ENCODE data around the gene TSPOAP1. TPM values are rescaled to one million over a fixed set of nuclear protein-coding genes. Genes with fewer than 3 reads are reported as not detected.

TSPOAP1 gene
- total and polyA plus RNA-seq, 2 of the 13 experiments (the other 11 are each of a cell fraction or from before 2014, with no cell fraction given): not detected

DNA sequence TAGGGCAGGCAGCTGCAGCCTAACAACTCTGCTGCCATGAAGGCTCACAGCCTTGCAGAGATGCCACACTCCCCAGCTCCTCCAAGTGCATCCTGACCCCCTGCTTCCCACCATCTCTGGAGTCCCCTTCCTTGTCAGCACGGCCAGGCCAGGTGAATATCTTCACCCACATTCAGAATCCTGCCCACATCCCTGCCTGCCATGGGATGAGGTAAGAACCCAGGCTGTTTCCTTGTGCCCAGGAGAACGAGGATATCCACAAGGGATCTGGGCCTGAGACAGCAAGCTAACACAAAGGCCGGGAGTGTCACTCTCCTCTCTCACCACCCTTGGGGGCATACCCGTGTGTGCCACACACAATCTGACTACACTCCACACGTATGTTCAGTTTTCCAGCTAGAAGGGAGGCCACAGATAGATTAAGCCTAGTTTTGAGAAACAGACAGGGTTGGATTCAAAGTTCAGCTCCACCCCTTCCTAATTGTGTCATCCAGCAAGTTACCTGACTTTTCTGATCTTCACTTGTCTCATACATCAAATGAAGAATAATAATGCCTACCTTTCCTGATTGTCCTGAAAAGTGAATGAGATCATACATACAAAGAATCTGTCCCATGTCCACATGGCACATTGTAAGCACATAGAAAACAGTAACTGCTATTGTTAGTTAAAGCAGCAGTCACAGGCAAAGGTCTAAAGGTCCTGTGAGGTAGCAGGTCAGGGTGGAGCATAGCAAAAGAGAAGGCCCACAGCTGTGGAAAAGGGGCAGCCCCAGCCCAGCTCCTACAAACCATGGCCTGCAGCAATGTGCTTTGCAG lies 40.8 kb upstream of the TSPOAP1 start (continued):
- TF ChIP-seq, protein P1, sequence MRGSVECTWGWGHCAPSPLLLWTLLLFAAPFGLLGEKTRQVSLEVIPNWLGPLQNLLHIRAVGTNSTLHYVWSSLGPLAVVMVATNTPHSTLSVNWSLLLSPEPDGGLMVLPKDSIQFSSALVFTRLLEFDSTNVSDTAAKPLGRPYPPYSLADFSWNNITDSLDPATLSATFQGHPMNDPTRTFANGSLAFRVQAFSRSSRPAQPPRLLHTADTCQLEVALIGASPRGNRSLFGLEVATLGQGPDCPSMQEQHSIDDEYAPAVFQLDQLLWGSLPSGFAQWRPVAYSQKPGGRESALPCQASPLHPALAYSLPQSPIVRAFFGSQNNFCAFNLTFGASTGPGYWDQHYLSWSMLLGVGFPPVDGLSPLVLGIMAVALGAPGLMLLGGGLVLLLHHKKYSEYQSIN (CRISPR knock-in tag; IDR thresholded peaks at IDR 0.05; ENCODE audit: borderline replicate concordance): no peak
- TF ChIP-seq ZNF230 (CRISPR knock-in tag; IDR thresholded peaks at IDR 0.05): peak; percentile 66; the same call in 1 of the 2 replicates
- no peak for TF ChIP-seq ARNT (IDR thresholded peaks at IDR 0.05)
- no peak; the same call in 1 of the 2 replicates for TF ChIP-seq IRF2 (CRISPR knock-in tag; IDR thresholded peaks at IDR 0.05)
- no peak for TF ChIP-seq ZNF33A (CRISPR knock-in tag; IDR thresholded peaks at IDR 0.05; ENCODE audit: borderline replicate concordance)
- TF ChIP-seq YEATS4 (CRISPR knock-in tag; IDR thresholded peaks at IDR 0.05; ENCODE audit: borderline replicate concordance): no peak
- TF ChIP-seq ZNF274 (CRISPR knock-in tag; IDR thresholded peaks at IDR 0.05): 0 out of 2 replicates have a peak, but pooled peaks have one; percentile 35
- no peak for TF ChIP-seq SNAI1 (CRISPR knock-in tag; IDR thresholded peaks at IDR 0.05; ENCODE audit: borderline replicate concordance)
- TF ChIP-seq, protein P2, sequence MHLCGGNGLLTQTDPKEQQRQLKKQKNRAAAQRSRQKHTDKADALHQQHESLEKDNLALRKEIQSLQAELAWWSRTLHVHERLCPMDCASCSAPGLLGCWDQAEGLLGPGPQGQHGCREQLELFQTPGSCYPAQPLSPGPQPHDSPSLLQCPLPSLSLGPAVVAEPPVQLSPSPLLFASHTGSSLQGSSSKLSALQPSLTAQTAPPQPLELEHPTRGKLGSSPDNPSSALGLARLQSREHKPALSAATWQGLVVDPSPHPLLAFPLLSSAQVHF (CRISPR knock-in tag; IDR thresholded peaks at IDR 0.05): no peak
- no peak for TF ChIP-seq CBX5 (CRISPR knock-in tag; IDR thresholded peaks at IDR 0.05; ENCODE audit: borderline replicate concordance)
- TF ChIP-seq, protein P3, sequence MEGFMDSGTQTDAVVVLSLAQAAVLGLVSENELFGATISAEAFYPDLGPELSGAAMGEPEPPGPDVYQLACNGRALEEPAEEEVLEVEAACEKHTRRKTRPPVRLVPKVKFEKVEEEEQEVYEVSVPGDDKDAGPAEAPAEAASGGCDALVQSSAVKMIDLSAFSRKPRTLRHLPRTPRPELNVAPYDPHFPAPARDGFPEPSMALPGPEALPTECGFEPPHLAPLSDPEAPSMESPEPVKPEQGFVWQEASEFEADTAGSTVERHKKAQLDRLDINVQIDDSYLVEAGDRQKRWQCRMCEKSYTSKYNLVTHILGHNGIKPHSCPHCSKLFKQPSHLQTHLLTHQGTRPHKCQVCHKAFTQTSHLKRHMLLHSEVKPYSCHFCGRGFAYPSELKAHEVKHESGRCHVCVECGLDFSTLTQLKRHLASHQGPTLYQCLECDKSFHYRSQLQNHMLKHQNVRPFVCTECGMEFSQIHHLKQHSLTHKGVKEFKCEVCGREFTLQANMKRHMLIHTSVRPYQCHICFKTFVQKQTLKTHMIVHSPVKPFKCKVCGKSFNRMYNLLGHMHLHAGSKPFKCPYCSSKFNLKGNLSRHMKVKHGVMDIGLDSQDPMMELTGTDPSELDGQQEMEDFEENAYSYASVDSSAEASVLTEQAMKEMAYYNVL (CRISPR knock-in tag; IDR thresholded peaks at IDR 0.05; ENCODE audit: borderline replicate concordance): peak; percentile 81; the same call in 1 of the 2 replicates
- TF ChIP-seq SALL2 (CRISPR knock-in tag; IDR thresholded peaks at IDR 0.05): 0 out of 2 replicates have a peak, but pooled peaks have one; percentile 56
- TF ChIP-seq, protein P4, sequence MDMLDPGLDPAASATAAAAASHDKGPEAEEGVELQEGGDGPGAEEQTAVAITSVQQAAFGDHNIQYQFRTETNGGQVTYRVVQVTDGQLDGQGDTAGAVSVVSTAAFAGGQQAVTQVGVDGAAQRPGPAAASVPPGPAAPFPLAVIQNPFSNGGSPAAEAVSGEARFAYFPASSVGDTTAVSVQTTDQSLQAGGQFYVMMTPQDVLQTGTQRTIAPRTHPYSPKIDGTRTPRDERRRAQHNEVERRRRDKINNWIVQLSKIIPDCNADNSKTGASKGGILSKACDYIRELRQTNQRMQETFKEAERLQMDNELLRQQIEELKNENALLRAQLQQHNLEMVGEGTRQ (IDR thresholded peaks at IDR 0.05; ENCODE audit: low read depth, low read length): no peak
- TF ChIP-seq, protein P4 (CRISPR knock-in tag; IDR thresholded peaks at IDR 0.05; ENCODE audit: borderline replicate concordance): 0 out of 2 replicates have a peak, but pooled peaks have one; percentile 30
- peak; percentile 90 for TF ChIP-seq JUN (CRISPR knock-in tag; IDR thresholded peaks at IDR 0.05)
- TF ChIP-seq, protein P5, sequence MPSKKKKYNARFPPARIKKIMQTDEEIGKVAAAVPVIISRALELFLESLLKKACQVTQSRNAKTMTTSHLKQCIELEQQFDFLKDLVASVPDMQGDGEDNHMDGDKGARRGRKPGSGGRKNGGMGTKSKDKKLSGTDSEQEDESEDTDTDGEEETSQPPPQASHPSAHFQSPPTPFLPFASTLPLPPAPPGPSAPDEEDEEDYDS (CRISPR knock-in tag; IDR thresholded peaks at IDR 0.05): peak; percentile 57; the same call in 1 of the 2 replicates
- TF ChIP-seq ZNF558 (CRISPR knock-in tag; IDR thresholded peaks at IDR 0.05; ENCODE audit: borderline replicate concordance): no peak
- no peak for TF ChIP-seq KDM5B (CRISPR knock-in tag; IDR thresholded peaks at IDR 0.05; ENCODE audit: borderline replicate concordance)
- peak; percentile 72 for TF ChIP-seq NCOA2 (CRISPR knock-in tag; IDR thresholded peaks at IDR 0.05)
- TF ChIP-seq, protein P6, sequence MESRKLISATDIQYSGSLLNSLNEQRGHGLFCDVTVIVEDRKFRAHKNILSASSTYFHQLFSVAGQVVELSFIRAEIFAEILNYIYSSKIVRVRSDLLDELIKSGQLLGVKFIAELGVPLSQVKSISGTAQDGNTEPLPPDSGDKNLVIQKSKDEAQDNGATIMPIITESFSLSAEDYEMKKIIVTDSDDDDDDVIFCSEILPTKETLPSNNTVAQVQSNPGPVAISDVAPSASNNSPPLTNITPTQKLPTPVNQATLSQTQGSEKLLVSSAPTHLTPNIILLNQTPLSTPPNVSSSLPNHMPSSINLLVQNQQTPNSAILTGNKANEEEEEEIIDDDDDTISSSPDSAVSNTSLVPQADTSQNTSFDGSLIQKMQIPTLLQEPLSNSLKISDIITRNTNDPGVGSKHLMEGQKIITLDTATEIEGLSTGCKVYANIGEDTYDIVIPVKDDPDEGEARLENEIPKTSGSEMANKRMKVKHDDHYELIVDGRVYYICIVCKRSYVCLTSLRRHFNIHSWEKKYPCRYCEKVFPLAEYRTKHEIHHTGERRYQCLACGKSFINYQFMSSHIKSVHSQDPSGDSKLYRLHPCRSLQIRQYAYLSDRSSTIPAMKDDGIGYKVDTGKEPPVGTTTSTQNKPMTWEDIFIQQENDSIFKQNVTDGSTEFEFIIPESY (CRISPR knock-in tag; IDR thresholded peaks at IDR 0.05): peak; percentile 33; the same call in 1 of the 2 replicates
- TF ChIP-seq ZNF121 (CRISPR knock-in tag; IDR thresholded peaks at IDR 0.05): no peak

All from HepG2 (cell line).